Mesothelial cell of epicardium (in vitro differentiated cells): ENCODE results near the gene ZFYVE28. TPM values are rescaled to one million over a fixed set of nuclear protein-coding genes. Genes with fewer than 3 reads are reported as not detected.

ENCODE experiments used
- DNase-seq, 2 experiments: peaks; one replicate each; pipeline ENCODE4 v3.0.0; 2021; ENCODE audit warnings: low spot score in 2 of 2; ENCODE audit not compliant: unreplicated experiment in 2 of 2
- H3K27ac Mint-ChIP-seq: 2 replicates; pipeline ENCODE4 v1.8.0; 2021; ENCODE audit warnings: mixed read lengths
- H3K27me3 Mint-ChIP-seq: 2 replicates; pipeline ENCODE4 v1.8.0; 2021; ENCODE audit warnings: low read depth, mixed read lengths
- H3K36me3 Mint-ChIP-seq: 2 replicates; pipeline ENCODE4 v1.8.0; 2021; ENCODE audit warnings: mixed read lengths
- H3K4me1 Mint-ChIP-seq: 2 replicates; pipeline ENCODE4 v1.8.0; 2021; ENCODE audit warnings: mixed read lengths
- H3K4me3 Mint-ChIP-seq: 2 replicates; pipeline ENCODE4 v1.8.0; 2021; ENCODE audit warnings: mild to moderate bottlenecking, moderate library complexity, mixed read lengths
- H3K9me3 Mint-ChIP-seq: 2 replicates; pipeline ENCODE4 v1.8.0; 2021; ENCODE audit warnings: mixed read lengths
- total RNA-seq: library from RNA; stranded (reverse); gene quantifications from 3 replicates; pipeline ENCODE4 v1.2.1, GENCODE V29; 2021
- TF ChIP-seq, protein P1 (sequence below): fragments of 200-600 bp; sonication (generic); IDR thresholded peaks from one replicate; pipeline ENCODE4 v1.5.0; 2021; ENCODE audit warnings: antibody characterized with exemption; ENCODE audit not compliant: unreplicated experiment

ZFYVE28 gene
- total RNA-seq, 1 donor from 2014 or later = 0.51 TPM

DNA sequence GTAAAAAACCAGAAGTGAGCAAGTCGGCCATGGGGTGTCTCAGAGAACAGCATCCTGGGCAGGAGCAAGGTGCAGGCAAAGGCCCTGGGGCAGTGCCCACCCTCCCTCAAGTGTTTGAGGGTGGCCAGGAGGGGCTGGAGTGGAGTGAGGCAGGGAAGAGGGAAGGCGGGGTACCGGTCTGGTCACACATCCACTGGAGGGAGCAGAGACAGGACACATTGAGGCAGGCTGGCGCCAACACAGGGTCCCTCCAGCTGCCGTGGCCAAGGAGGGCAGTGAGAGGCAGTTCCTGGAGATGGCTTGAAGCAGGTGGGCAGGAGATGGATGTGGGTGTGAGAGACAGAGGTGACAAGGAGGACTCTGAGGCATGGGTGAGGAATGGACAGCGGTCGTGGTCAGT lies 30.1 kb upstream of the ZFYVE28 start:
- peaks cover 7% of the 10 kb centered on the region for H3K27me3 Mint-ChIP-seq
- TF ChIP-seq, protein P1, sequence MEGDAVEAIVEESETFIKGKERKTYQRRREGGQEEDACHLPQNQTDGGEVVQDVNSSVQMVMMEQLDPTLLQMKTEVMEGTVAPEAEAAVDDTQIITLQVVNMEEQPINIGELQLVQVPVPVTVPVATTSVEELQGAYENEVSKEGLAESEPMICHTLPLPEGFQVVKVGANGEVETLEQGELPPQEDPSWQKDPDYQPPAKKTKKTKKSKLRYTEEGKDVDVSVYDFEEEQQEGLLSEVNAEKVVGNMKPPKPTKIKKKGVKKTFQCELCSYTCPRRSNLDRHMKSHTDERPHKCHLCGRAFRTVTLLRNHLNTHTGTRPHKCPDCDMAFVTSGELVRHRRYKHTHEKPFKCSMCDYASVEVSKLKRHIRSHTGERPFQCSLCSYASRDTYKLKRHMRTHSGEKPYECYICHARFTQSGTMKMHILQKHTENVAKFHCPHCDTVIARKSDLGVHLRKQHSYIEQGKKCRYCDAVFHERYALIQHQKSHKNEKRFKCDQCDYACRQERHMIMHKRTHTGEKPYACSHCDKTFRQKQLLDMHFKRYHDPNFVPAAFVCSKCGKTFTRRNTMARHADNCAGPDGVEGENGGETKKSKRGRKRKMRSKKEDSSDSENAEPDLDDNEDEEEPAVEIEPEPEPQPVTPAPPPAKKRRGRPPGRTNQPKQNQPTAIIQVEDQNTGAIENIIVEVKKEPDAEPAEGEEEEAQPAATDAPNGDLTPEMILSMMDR = no peak
- H3K9me3 Mint-ChIP-seq = no peaks in the 10 kb centered on the region
- H3K4me3 Mint-ChIP-seq = no peak overlapping the region
- H3K27ac Mint-ChIP-seq = no peak overlapping the region
- DNase-seq = no peak
- no peaks in the 10 kb centered on the region for H3K4me1 Mint-ChIP-seq
- no peaks in the 10 kb centered on the region for H3K36me3 Mint-ChIP-seq

DNA sequence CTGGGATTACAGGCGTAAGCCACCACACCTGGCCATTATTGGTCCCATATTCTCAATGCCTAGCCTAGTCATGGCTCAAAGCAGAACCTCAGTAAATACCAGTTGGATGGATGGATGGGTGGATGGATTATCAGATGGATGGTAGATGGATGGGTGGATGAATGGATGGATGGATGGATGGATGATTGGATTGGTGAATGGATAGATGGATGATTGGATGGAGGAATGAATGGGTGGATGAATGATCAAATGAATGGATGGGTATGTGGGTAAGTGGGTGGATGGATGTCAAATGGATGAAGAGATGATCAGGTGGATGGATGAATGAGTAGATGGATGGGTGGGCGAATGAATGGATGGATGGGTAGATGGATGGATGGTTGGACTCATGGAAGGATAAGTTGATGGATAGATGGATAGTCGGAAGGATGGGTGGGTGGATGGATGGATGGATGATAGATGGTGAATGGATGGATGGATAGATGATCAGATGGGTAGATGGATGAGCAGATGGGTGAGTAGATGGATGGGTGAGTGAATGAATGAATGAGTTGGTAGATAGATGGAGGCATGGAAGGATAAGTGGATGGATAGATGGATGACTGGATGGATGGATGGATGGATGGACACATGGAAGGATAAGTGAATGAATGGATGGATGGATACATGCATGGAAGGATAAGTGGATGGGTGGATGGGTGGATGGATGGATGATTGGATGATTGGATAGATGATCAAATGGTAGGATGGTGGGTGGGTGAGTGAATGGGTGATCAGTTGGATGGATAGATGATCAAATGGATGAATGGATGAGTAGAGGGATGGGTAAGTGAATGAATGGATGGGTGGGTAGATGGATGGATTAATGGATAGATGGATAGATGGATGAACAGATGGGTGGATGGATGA lies 28.5 kb upstream of the ZFYVE28 start:
- Mint-ChIP-seq H3K4me3 (no peak overlapping the region), H3K27me3 (peaks cover 7% of the 10 kb centered on the region)
- TF ChIP-seq, protein P1 = no peak

GRCh38 chr4:2445571-2445970 lies 27.1 kb upstream of the ZFYVE28 start:
- TF ChIP-seq, protein P1 = no peak
- no peaks in the 10 kb centered on the region for H3K36me3 Mint-ChIP-seq
- no peak overlapping the region for H3K4me3 Mint-ChIP-seq
- no peak for DNase-seq
- no peaks in the 10 kb centered on the region for H3K9me3 Mint-ChIP-seq
- peaks cover 3% of the 10 kb centered on the region for H3K27me3 Mint-ChIP-seq
- no peaks in the 10 kb centered on the region for H3K4me1 Mint-ChIP-seq
- H3K27ac Mint-ChIP-seq = no peak overlapping the region

More for the DNA sequence above, 28.5 kb upstream of the ZFYVE28 start:
- Mint-ChIP-seq H3K36me3 (no peaks in the 10 kb centered on the region), H3K27ac (no peak overlapping the region), H3K9me3 (no peaks in the 10 kb centered on the region), H3K4me1 (no peaks in the 10 kb centered on the region)
- DNase-seq = no peak

DNA sequence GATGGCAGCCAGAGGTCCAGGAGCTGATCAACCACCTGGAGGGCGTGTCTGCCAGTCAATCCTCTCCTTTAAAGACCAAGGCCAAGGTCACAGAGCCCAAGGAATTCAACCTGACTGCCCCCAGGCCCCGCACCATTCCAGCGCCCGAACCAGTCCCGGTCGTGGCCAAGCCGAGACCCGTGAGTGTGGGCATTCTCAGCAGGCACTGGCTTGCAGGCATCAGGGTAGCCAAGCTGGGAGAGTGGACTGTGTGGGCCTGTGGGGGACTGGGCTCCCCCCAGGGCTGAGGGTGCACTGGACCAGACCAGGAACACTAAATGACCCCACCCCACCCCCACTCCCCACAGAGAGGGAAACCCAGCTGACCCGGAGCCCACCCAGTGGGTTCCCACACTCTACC lies 26.7 kb upstream of the ZFYVE28 start:
- Mint-ChIP-seq H3K36me3 (no peaks in the 10 kb centered on the region), H3K9me3 (no peaks in the 10 kb centered on the region), H3K4me3 (no peak overlapping the region), H3K4me1 (no peaks in the 10 kb centered on the region), H3K27ac (no peak overlapping the region), H3K27me3 (peaks cover 3% of the 10 kb centered on the region)
- DNase-seq = no peak
- TF ChIP-seq, protein P1 = no peak

GRCh38 chr4:2443956-2444740 lies 25.7 kb upstream of the ZFYVE28 start:
- no peaks in the 10 kb centered on the region for H3K36me3 Mint-ChIP-seq
- no peak overlapping the region for H3K4me3 Mint-ChIP-seq
- H3K27ac Mint-ChIP-seq = no peak overlapping the region
- no peaks in the 10 kb centered on the region for H3K9me3 Mint-ChIP-seq
- no peaks in the 10 kb centered on the region for H3K4me1 Mint-ChIP-seq
- TF ChIP-seq, protein P1 = no peak
- no peaks in the 10 kb centered on the region for H3K27me3 Mint-ChIP-seq
- no peak for DNase-seq
